Keratinocyte (primary cell): ENCODE results near the gene GHRL.

Experiments
- EZH2 ChIP-seq: IDR thresholded peaks from one replicate; pipeline ENCODE4 v1.6.1; 2012; ENCODE audit warnings: inconsistent platforms, mild to moderate bottlenecking, low read length, moderate library complexity
- TF ChIP-seq, protein P1 (sequence below), 3 experiments: IDR thresholded peaks in 1 of 3; conservative IDR thresholded peaks in 1 of 3; optimal IDR thresholded peaks in 1 of 3; 2 replicates in 2 of 3; 3 replicates in 1 of 3; pipeline versions ENCODE3 to v1.5.1; 2011; ENCODE audit warnings: low read length in 3 of 3, mild to moderate bottlenecking in 3 of 3, moderate library complexity in 2 of 3, control low read depth in 1 of 3, inconsistent platforms in 1 of 3; ENCODE audit not compliant: insufficient read depth in 2 of 3; ENCODE audit errors: extremely low read depth in 1 of 3

- TF ChIP-seq, protein P1, sequence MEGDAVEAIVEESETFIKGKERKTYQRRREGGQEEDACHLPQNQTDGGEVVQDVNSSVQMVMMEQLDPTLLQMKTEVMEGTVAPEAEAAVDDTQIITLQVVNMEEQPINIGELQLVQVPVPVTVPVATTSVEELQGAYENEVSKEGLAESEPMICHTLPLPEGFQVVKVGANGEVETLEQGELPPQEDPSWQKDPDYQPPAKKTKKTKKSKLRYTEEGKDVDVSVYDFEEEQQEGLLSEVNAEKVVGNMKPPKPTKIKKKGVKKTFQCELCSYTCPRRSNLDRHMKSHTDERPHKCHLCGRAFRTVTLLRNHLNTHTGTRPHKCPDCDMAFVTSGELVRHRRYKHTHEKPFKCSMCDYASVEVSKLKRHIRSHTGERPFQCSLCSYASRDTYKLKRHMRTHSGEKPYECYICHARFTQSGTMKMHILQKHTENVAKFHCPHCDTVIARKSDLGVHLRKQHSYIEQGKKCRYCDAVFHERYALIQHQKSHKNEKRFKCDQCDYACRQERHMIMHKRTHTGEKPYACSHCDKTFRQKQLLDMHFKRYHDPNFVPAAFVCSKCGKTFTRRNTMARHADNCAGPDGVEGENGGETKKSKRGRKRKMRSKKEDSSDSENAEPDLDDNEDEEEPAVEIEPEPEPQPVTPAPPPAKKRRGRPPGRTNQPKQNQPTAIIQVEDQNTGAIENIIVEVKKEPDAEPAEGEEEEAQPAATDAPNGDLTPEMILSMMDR (optimal IDR thresholded peaks at IDR 0.05 in 1 of 3, IDR thresholded peaks at IDR 0.05 in 1 of 3, conservative IDR thresholded peaks at IDR 0.05 in 1 of 3; ENCODE audit: extremely low read depth in 1 of 3, insufficient read depth in 2 of 3, low read length in 3 of 3) = no peak
- no peak for TF ChIP-seq EZH2
These were observed 17.8 kb upstream of the GHRL start for GRCh38 chr3:10310578-10310977.
